H1 (cell line): ENCODE results near the gene OR2B2. TPM values are rescaled to one million over a fixed set of nuclear protein-coding genes. Genes with fewer than 3 reads are reported as not detected.

Experiments used
- CREB1 ChIP-seq: IDR thresholded peaks from 2 replicates; pipeline ENCODE4 v1.6.1; 2012; ENCODE audit warnings: inconsistent platforms
- HDAC2 ChIP-seq, 2 experiments: fragments of 300-600 bp in 1 of 2; sonication (generic) in 1 of 2; IDR thresholded peaks; 2 replicates each; pipeline ENCODE4 v1.6.1; 2011 to 2012; ENCODE audit warnings: low read depth in 2 of 2, low read length in 2 of 2, mild to moderate bottlenecking in 2 of 2, moderate library complexity in 2 of 2, borderline replicate concordance in 1 of 2, inconsistent platforms in 1 of 2
- JUND ChIP-seq: IDR thresholded peaks from 2 replicates; pipeline ENCODE4 v1.6.1; 2011; ENCODE audit warnings: mild to moderate bottlenecking, improper control_type of control experiment, low read length
- NANOG ChIP-seq: IDR thresholded peaks from 2 replicates; pipeline ENCODE4 v1.6.1; 2011; ENCODE audit warnings: low read length, low read depth, mild to moderate bottlenecking, inconsistent platforms; ENCODE audit not compliant: insufficient read depth, poor library complexity, severe bottlenecking
- POLR2A ChIP-seq, 2 experiments: IDR thresholded peaks; 1 replicate in 1 of 2; 2 replicates in 1 of 2; pipeline ENCODE4 v1.6.1; 2011; ENCODE audit warnings: low read depth in 2 of 2, low read length in 2 of 2, mild to moderate bottlenecking in 2 of 2; ENCODE audit errors: control extremely low read depth in 1 of 2
- RNF2 ChIP-seq: fragments of 200-900, 300-1000 bp; sonication (generic); IDR thresholded peaks from 2 replicates; pipeline ENCODE4 v1.7.1; 2016; ENCODE audit warnings: borderline replicate concordance, low read depth, mild to moderate bottlenecking, antibody characterized with exemption, low read length; ENCODE audit not compliant: poor library complexity, severe bottlenecking; ENCODE audit errors: missing control alignments
- SAP30 ChIP-seq: fragments of 300-600 bp; sonication (generic); IDR thresholded peaks from 2 replicates; pipeline ENCODE4 v1.7.1; 2012; ENCODE audit warnings: low read length, moderate library complexity, mild to moderate bottlenecking, inconsistent platforms; ENCODE audit not compliant: insufficient read depth, insufficient replicate concordance
- SIN3A ChIP-seq, 2 experiments: IDR thresholded peaks in 1 of 2; conservative IDR thresholded peaks in 1 of 2; 2 replicates each; pipeline ENCODE4 v1.6.1; 2011 to 2012; ENCODE audit warnings: low read length in 2 of 2, improper control_type of control experiment in 1 of 2, low read depth in 1 of 2, mild to moderate bottlenecking in 1 of 2
- TAF1 ChIP-seq: IDR thresholded peaks from 2 replicates; pipeline ENCODE4 v1.6.1; 2011; ENCODE audit warnings: mild to moderate bottlenecking, low read depth, low read length
- TAF7 ChIP-seq: optimal IDR thresholded peaks from 2 replicates; pipeline ENCODE3; 2011; ENCODE audit warnings: low read depth, mild to moderate bottlenecking, inconsistent platforms, low read length, moderate library complexity, borderline replicate concordance
- TBP ChIP-seq: IDR thresholded peaks from 2 replicates; pipeline ENCODE4 v1.6.1; 2011; ENCODE audit warnings: low read depth, low read length, improper control_type of control experiment
- TCF12 ChIP-seq: IDR thresholded peaks from 2 replicates; pipeline ENCODE4 v1.6.1; 2011; ENCODE audit warnings: low read depth, mild to moderate bottlenecking, low read length
- polyA plus RNA-seq, 7 experiments: library from polyadenylated mRNA; depleted of rRNA in 3 of 7; stranded (reverse) in 5 of 7; unstranded in 2 of 7; fragments of >200 nt in 5 of 7; fragments of 200-250 nt in 2 of 7; gene quantifications; 1 replicate in 5 of 7; 2 replicates in 1 of 7; 4 replicates in 1 of 7; pipeline versions ENCODE4 v1.2.1 to v1.2.3, GENCODE V29; 2011 to 2013; ENCODE audit warnings: missing spikeins in 2 of 7, mixed read lengths in 2 of 7
- total RNA-seq: library from RNA; stranded (reverse); fragmentation: NEBNext Ultra II Directional; extraction: Animal tissue kit (Norgen Biotek cat#: 25700); gene quantifications from 2 replicates; pipeline ENCODE4 v1.2.1, GENCODE V29; 2021

Gene OR2B2
- total and polyA plus RNA-seq, 2 of the 8 experiments (the other 6 are each of a cell fraction or from before 2014, with no cell fraction given), result not detected

GRCh38 chr6:27894839-27895762, 17.1 kb downstream of the OR2B2 start (continued):
- TF ChIP-seq TCF12 (no peak), SIN3A (conservative IDR thresholded peaks at IDR 0.05 in 1 of 2, IDR thresholded peaks at IDR 0.05 in 1 of 2; ENCODE audit: low read depth in 1 of 2, low read length in 2 of 2) (peak; percentile 46 to 53; a peak in 1 of 4 replicates), JUND (no peak), HDAC2 (IDR thresholded peaks at IDR 0.05; ENCODE audit: borderline replicate concordance in 1 of 2, low read depth in 2 of 2, low read length in 2 of 2) (0 out of 4 replicates have a peak, but pooled peaks of 1 of the 2 experiments have one; percentile 10), TBP (peak; percentile 48), TAF7 (peak; percentile 4), SAP30 (peak; percentile 68), POLR2A (IDR thresholded peaks at IDR 0.05; ENCODE audit: control extremely low read depth in 1 of 2, low read depth in 2 of 2, low read length in 2 of 2) (peak; percentile 57 to 97), NANOG (no peak), TAF1 (peak; percentile 59; the same call in 1 of the 2 replicates), RNF2 (no peak), CREB1 (peak; percentile 13)
